Activated naive CD4-positive, alpha-beta T cell treated with anti-CD3 and anti-CD28 coated beads, Interleukin-2, amount 10 ng/mL, durations not matched to agents 7 days and 5 days (primary cell): ENCODE results near the gene SUFU.

ENCODE experiments used
- CTCF ChIA-PET: fragments of 350-600 bp; sonication (Branson Sonifier 250); formaldehyde crosslinking; loops from one replicate; lab custom pipeline; 2021; ENCODE audit warnings: antibody characterized with exemption; lab: Charles Lee
- DNase-seq: peaks from one replicate; pipeline ENCODE4 v3.0.0-alpha.2; 2020
- H3K27ac Mint-ChIP-seq: one replicate; pipeline ENCODE4 v1.8.0; 2021; ENCODE audit warnings: mild to moderate bottlenecking, moderate library complexity, mixed read lengths
- H3K27me3 Mint-ChIP-seq: one replicate; pipeline ENCODE4 v1.8.0; 2021; ENCODE audit warnings: mild to moderate bottlenecking, mixed read lengths
- H3K36me3 Mint-ChIP-seq: one replicate; pipeline ENCODE4 v1.8.0; 2021; ENCODE audit warnings: mixed read lengths
- H3K4me1 Mint-ChIP-seq: one replicate; pipeline ENCODE4 v1.8.0; 2021; ENCODE audit warnings: mixed read lengths
- H3K4me3 Mint-ChIP-seq: one replicate; pipeline ENCODE4 v1.8.0; 2021; ENCODE audit warnings: mild to moderate bottlenecking, moderate library complexity, mixed read lengths
- H3K9me3 Mint-ChIP-seq: one replicate; pipeline ENCODE4 v1.8.0; 2021; ENCODE audit warnings: mixed read lengths

Gene SUFU

GRCh38 chr10:102632394-102633111 is 128.8 kb downstream of the SUFU start:
- Mint-ChIP-seq H3K36me3 (peaks cover 8% of the 10 kb centered on the region), H3K9me3 (no peaks in the 10 kb centered on the region), H3K27me3 (no peaks in the 10 kb centered on the region), H3K4me1 (peaks cover 48% of the 10 kb centered on the region), H3K27ac (peak overlapping the region; percentile 49), H3K4me3 (no peak overlapping the region)
- CTCF ChIA-PET: interaction anchor here (1.2 kb wide), 1 partner anchor 10 kb away, joined by 3 read pairs; no protein-coding TSS in a partner anchor
- no peak for DNase-seq

GRCh38 chr10:102633287-102633686 is 129.5 kb downstream of the SUFU start:
- H3K4me3 Mint-ChIP-seq: no peak overlapping the region
- peaks cover 2% of the 10 kb centered on the region for H3K27me3 Mint-ChIP-seq
- peak overlapping the region; percentile 78 for H3K27ac Mint-ChIP-seq

DNA sequence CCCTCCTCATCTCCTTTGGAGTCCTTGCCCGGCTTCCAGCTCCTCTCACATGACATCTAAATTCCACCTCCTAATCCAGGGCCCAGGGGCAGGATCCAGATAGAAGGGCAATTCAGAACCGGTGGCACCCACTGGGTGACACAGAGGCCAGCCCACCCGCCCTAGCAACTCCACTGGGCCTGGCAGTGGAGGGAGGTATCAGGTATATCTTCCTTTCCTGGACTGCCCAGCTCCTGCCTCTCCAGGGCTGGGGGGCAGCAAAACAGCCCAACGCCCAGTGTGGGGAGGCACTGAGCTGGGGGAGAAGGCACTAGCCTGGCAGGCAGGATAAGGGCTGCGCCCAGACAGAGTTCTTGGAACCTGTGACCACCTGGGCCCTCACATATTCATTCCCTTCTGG is 130.1 kb downstream of the SUFU start:
- CTCF ChIA-PET: no interaction called here
- Mint-ChIP-seq H3K4me1 (peaks cover 56% of the 10 kb centered on the region), H3K27me3 (peaks cover 8% of the 10 kb centered on the region), H3K9me3 (no peaks in the 10 kb centered on the region), H3K27ac (peak overlapping the region; percentile 78), H3K36me3 (peaks cover 8% of the 10 kb centered on the region), H3K4me3 (no peak overlapping the region)
- no peak for DNase-seq

More at GRCh38 chr10:102633287-102633686, 129.5 kb downstream of the SUFU start:
- CTCF ChIA-PET: no interaction called here
- no peaks in the 10 kb centered on the region for H3K9me3 Mint-ChIP-seq
- DNase-seq: no peak
- peaks cover 8% of the 10 kb centered on the region for H3K36me3 Mint-ChIP-seq
- peaks cover 50% of the 10 kb centered on the region for H3K4me1 Mint-ChIP-seq

DNA sequence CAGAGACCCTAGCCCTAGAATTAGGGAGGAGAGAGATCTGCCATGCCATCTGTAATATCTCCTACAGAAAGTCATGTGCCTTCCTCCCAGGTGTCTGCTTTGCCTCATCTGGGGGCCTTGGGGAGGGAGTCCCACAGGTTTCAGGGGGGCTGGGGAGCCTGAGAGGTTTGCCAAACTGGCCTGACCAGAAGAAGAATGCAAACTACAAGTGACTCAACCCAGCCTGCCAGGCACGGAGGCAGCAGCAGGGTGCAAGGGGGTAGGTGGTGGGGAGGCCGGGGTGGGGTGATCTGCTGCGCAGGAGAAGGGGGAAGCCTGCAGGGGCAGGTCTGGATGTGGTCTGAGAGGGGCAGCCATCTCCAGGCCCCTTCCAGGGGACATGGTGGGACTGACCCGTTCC is 130.9 kb downstream of the SUFU start:
- Mint-ChIP-seq H3K27me3 (peaks cover 11% of the 10 kb centered on the region), H3K9me3 (no peaks in the 10 kb centered on the region), H3K4me1 (peaks cover 56% of the 10 kb centered on the region), H3K27ac (peak overlapping the region; percentile 47), H3K36me3 (peaks cover 8% of the 10 kb centered on the region), H3K4me3 (no peak overlapping the region)
- CTCF ChIA-PET: no interaction called here
- DNase-seq: no peak

- Mint-ChIP-seq H3K27me3 (peaks cover 13% of the 10 kb centered on the region), H3K27ac (peak overlapping the region; percentile 13), H3K9me3 (no peaks in the 10 kb centered on the region), H3K4me1 (peaks cover 56% of the 10 kb centered on the region), H3K36me3 (peaks cover 7% of the 10 kb centered on the region), H3K4me3 (no peak overlapping the region)
- CTCF ChIA-PET: interaction anchor here (0.9 kb wide), 1 partner anchor 9 kb away, joined by 3 read pairs; the partner anchor contains the start of gene TRIM8
- peak; percentile 49 for DNase-seq
Measured at GRCh38 chr10:102635377-102635776, 131.6 kb downstream of the SUFU start.

GRCh38 chr10:102639537-102639936 is 135.8 kb downstream of the SUFU start:
- H3K36me3 Mint-ChIP-seq: no peaks in the 10 kb centered on the region
- no peaks in the 10 kb centered on the region for H3K9me3 Mint-ChIP-seq
- peaks cover 15% of the 10 kb centered on the region for H3K27me3 Mint-ChIP-seq
- H3K4me3 Mint-ChIP-seq: no peak overlapping the region
- H3K27ac Mint-ChIP-seq: no peak overlapping the region
- CTCF ChIA-PET: no interaction called here
- DNase-seq: no peak
- peaks cover 38% of the 10 kb centered on the region for H3K4me1 Mint-ChIP-seq

- Mint-ChIP-seq H3K27me3 (peaks cover 15% of the 10 kb centered on the region), H3K36me3 (peaks cover 10% of the 10 kb centered on the region), H3K9me3 (no peaks in the 10 kb centered on the region), H3K27ac (peak overlapping the region; percentile 88), H3K4me1 (peaks cover 26% of the 10 kb centered on the region), H3K4me3 (peak overlapping the region; percentile 85)
- CTCF ChIA-PET: interaction anchor here (1.3 kb wide), 1 partner anchor 139 kb away, joined by 3 read pairs; the partner anchor contains the start of gene ACTR1A
- DNase-seq: no peak
Measured at GRCh38 chr10:102641402-102641801, 137.6 kb downstream of the SUFU start.

GRCh38 chr10:102641880-102642735 is 138.3 kb downstream of the SUFU start:
- peaks cover 15% of the 10 kb centered on the region for H3K27me3 Mint-ChIP-seq

DNA sequence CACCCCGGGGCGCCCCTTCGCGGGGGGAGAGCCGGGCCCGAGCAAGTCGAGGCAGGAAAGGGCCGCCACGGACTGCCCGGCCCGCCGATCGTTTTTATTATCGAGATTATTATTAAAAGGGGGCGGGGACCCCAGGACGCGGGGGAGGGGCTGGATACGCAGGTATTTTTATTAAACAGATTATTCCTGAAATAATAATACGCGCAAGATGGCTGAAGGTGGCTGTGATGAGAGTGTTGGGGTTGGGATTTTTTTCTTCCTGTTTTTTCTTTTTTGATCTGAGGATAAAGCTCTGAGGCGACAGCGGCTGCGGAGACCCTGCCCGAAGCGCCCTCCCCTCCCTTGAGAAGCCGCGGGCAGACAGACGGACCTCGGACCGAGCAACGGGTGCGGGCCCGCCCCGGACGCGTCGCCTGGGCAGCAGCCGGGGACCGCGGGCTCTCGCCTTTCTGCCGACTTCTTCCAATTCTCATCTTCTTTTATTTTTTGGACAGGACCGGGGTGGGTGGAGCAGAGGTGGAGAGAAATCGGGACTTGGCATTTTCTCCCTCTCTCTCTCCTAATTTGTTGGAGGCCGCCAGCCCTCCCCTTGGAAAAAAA is 139.1 kb downstream of the SUFU start:
- DNase-seq: peak; percentile 61
- Mint-ChIP-seq H3K36me3 (peaks cover 10% of the 10 kb centered on the region), H3K4me1 (peaks cover 36% of the 10 kb centered on the region), H3K27me3 (peaks cover 15% of the 10 kb centered on the region), H3K27ac (peak overlapping the region; percentile 94), H3K9me3 (no peaks in the 10 kb centered on the region), H3K4me3 (peak overlapping the region; percentile 87)
- CTCF ChIA-PET: interaction anchor here (1.3 kb wide), 1 partner anchor 140 kb away, joined by 3 read pairs; the partner anchor contains the start of gene ACTR1A

More at GRCh38 chr10:102641880-102642735, 138.3 kb downstream of the SUFU start:
- CTCF ChIA-PET: interaction anchor here (0.6 to 1.3 kb wide), 2 partner anchors 10 to 139 kb away, joined by 3 read pairs; partner anchors contain the start of gene ACTR1A
- H3K9me3 Mint-ChIP-seq: no peaks in the 10 kb centered on the region
- peaks cover 10% of the 10 kb centered on the region for H3K36me3 Mint-ChIP-seq
- DNase-seq: peak; percentile 99
- peak overlapping the region; percentile 85 for H3K4me3 Mint-ChIP-seq
- peak overlapping the region; percentile 88 for H3K27ac Mint-ChIP-seq
- peaks cover 29% of the 10 kb centered on the region for H3K4me1 Mint-ChIP-seq

GRCh38 chr10:102643336-102644065 is 139.7 kb downstream of the SUFU start:
- peak overlapping the region; percentile 87 for H3K4me3 Mint-ChIP-seq
- CTCF ChIA-PET: interaction anchor here (1.1 to 4.1 kb wide), 5 partner anchors 8 to 70 kb away, joined by 3 to 17 read pairs (median 6); partner anchors contain the start of genes ARL3 and SFXN2
- H3K4me1 Mint-ChIP-seq: peaks cover 38% of the 10 kb centered on the region
- H3K27ac Mint-ChIP-seq: peak overlapping the region; percentile 94
- no peaks in the 10 kb centered on the region for H3K9me3 Mint-ChIP-seq
- DNase-seq: peak; percentile 56
- peaks cover 10% of the 10 kb centered on the region for H3K27me3 Mint-ChIP-seq
- H3K36me3 Mint-ChIP-seq: peaks cover 10% of the 10 kb centered on the region

DNA sequence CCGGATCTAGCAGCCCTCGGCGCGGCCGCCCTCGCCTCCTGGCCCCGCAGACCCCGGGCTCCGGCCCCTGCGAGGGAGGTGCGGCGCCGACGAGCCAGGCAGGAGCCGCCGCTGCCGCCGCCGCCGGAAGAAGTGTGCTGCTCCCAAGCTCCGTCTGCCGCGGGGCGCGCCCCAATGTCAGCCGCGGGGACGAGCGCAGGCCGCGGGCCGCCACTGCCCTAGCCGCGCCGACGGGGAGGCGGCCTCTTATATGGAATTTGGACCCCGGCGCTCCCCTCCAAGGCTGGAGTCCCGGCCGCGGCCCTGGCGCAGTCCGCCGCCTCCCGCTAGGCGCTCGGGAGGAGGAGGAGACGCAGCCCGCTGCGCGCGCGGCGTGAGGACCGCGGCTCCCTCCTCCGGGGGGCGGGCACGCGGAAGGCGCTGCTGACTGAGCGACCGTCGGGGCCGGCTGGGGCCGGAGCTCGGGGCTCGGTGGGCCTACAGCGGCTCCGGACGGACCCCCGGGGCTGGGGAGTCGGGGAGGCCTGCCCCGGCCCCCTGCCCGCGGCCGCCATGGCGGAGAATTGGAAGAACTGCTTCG is 140.4 kb downstream of the SUFU start, which contains the start of gene TRIM8:
TSS of gene TRIM8 (plus strand) at position 414 of the 580 bp plus-strand sequence. CDS start at position 553, 139 bp downstream.
- H3K27ac Mint-ChIP-seq: peak within 1 kb of the TSS; percentile 96
- peak within 1 kb of the TSS; percentile 92 for H3K4me3 Mint-ChIP-seq
- H3K27me3 Mint-ChIP-seq: peaks cover 4% of the 10 kb centered on the region
- H3K36me3 Mint-ChIP-seq: peaks cover 10% of the 10 kb centered on the region
- peak; percentile 69 for DNase-seq
- no peaks in the 10 kb centered on the region for H3K9me3 Mint-ChIP-seq
- peaks cover 41% of the 10 kb centered on the region for H3K4me1 Mint-ChIP-seq
- CTCF ChIA-PET: interaction anchor here (1.1 to 4.1 kb wide), 9 partner anchors 9 to 69 kb away, joined by 3 to 17 read pairs (median 5); partner anchors contain the start of genes ARL3 and SFXN2

GRCh38 chr10:102644646-102645387 is 141.0 kb downstream of the SUFU start:
- peak; percentile 84 for DNase-seq
- H3K27ac Mint-ChIP-seq: peak overlapping the region; percentile 96
- peaks cover 46% of the 10 kb centered on the region for H3K4me1 Mint-ChIP-seq
- peak overlapping the region; percentile 92 for H3K4me3 Mint-ChIP-seq
- no peaks in the 10 kb centered on the region for H3K9me3 Mint-ChIP-seq
- CTCF ChIA-PET: interaction anchor here (1.1 to 4.1 kb wide), 9 partner anchors 9 to 69 kb away, joined by 3 to 17 read pairs (median 5); partner anchors contain the start of genes ARL3 and SFXN2
- peaks cover 4% of the 10 kb centered on the region for H3K27me3 Mint-ChIP-seq
- H3K36me3 Mint-ChIP-seq: peaks cover 10% of the 10 kb centered on the region
